KOPT-K1 (cell line): ENCODE measurements around the gene ALDH2.
"Not testable (repeated sequence)": the region's sequence is repeated elsewhere in the genome, so short reads cannot be mapped to it uniquely, and the experiment has no call there.

Source experiments
- H3K27ac ChIP-seq: fragments of 200-600 bp; sonication (generic); 2 replicates; pipeline ENCODE4 v1.5.1; 2016; ENCODE audit warnings: antibody characterized with exemption, mild to moderate bottlenecking, low read depth, low read length; ENCODE audit not compliant: poor library complexity, severe bottlenecking
- H3K36me3 ChIP-seq: fragments of 200-600 bp; sonication (generic); 2 replicates; pipeline ENCODE4 v1.5.1; 2017; ENCODE audit warnings: antibody characterized with exemption, mild to moderate bottlenecking, low read length, moderate library complexity; ENCODE audit not compliant: insufficient read depth
- H3K9me3 ChIP-seq: fragments of 200-600 bp; sonication (generic); 2 replicates; pipeline ENCODE4 v1.5.1; 2017; ENCODE audit warnings: antibody characterized with exemption, low read length, mild to moderate bottlenecking; ENCODE audit not compliant: insufficient read depth, poor library complexity, severe bottlenecking

ALDH2 gene

DNA sequence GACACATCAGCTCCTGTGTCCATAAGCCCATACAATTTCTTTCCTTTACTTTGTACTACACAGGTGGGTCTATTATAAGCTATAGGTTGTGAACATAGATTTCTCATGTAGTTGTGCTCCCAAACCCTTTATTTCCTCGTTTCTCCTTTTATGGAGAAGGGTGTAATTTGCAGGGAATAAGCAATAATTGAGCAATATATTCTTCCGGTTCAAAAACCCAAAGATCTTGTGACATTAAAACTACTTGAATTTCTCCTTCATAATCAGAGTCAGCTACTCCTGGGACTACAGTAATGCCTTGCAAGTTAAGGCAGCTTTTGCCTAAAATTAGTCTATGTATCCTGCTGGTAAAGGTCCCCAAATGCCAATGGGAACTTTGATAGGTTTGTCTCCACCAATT, 56.2 kb downstream of the ALDH2 start:
- H3K9me3 ChIP-seq, result peaks cover 3% of the 10 kb centered on the region
- no peak overlapping the region for H3K27ac ChIP-seq
- H3K36me3 ChIP-seq, result no peaks in the 10 kb centered on the region

DNA sequence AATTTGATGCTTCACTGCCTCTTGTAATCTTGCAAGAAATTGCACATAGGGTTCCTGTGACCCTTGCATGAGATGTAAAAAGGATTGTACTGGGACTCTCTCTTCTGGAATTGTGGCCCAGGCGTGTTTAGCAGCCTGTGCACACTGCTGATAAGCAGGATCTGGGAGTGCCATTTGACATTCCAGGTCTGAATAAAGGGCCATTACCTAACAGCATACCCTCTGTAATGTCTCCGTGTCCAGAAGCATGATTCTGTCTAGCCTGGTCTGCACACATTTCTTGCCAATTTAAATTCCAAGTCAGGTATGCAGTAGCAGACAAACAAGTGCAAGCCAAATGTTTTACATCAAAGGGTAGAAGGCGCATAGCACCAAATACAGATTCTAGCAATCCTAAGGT, 57.2 kb downstream of the ALDH2 start:
- no peaks in the 10 kb centered on the region for H3K36me3 ChIP-seq
- peaks cover 3% of the 10 kb centered on the region for H3K9me3 ChIP-seq
- H3K27ac ChIP-seq, result no peak overlapping the region

DNA sequence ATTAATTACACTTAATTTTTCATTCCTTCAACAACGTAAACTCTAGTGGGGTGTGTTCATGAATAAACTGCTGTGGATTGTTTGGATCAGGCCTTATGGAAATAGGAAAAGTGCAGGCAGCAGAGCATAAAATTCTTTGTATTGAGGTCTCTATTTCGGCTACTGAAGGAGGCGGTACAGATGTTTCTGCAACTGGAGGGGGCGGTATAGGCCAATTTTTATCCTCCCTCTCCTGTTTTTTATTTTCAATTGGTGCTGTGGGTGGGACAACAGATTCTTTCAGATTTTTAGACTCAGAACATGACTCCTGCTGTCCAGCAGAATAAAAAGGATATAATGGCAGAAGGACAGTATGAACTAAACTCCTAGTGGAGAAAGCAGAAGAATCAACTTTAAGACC, 57.6 kb downstream of the ALDH2 start:
- not testable (repeated sequence) for H3K36me3 ChIP-seq, H3K27ac ChIP-seq, H3K9me3 ChIP-seq

DNA sequence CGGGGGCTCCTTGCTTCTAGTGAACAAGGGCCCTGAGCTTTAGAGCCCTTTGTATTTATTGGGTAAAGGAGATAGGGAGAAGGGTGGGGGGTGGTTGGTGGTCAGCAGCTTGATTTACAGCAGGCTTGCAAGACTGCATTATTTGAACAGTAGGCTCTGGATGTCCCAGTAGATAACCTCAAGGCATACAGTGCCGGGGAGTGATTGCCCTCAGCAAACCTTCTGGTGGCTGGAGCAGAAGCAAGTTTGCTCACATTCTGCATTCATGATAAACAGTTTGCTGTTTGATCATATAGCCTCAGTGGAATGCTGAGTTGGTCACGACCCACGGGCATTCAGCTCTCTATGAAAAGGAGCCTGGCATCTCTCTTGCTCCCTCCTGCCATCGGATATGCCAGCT, 58.8 kb downstream of the ALDH2 start:
- H3K36me3 ChIP-seq, result no peaks in the 10 kb centered on the region
- peaks cover 3% of the 10 kb centered on the region for H3K9me3 ChIP-seq
- H3K27ac ChIP-seq, result no peak overlapping the region

DNA sequence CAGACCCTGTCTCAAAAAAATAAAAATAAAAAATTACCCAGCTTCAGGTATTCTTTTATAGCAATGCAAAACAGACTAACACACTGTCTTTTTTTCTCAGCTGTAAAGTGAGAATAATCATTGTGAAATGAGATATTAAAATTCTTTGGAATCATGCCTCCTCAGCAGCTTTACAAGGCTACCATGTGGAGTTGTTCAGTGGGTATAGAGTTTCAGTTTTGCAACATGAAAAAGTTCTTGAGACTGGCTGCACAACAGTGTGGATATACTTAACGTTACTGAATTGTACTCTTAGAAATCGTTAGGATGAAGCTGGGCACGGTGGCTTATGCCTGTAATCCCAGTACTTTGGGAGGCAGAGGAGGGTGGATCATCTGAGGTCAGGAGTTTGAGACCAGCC, 59.6 kb downstream of the ALDH2 start:
- no peak overlapping the region for H3K27ac ChIP-seq
- no peaks in the 10 kb centered on the region for H3K36me3 ChIP-seq
- H3K9me3 ChIP-seq, result no peaks in the 10 kb centered on the region

DNA sequence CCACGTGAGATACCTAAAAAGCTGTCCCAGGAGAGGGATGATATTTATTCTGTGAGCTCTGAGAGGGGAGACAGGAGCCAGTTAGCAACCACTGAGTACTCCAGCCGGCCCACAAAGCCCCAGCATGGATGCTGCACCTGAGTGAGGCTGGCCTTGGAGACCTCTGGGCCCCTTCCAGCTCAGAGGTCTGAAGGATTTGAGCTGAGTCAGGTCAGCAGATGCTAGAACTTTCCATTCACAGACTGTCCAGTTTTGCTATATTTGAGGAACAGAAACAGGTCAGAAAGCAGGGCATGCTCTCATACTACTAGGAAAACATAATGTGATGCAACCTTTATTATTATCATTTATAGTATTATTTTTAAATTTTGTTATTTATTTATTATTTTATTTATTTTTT, 60.3 kb downstream of the ALDH2 start:
- Histone ChIP-seq H3K27ac (no peak overlapping the region), H3K36me3 (no peaks in the 10 kb centered on the region), H3K9me3 (no peaks in the 10 kb centered on the region)

DNA sequence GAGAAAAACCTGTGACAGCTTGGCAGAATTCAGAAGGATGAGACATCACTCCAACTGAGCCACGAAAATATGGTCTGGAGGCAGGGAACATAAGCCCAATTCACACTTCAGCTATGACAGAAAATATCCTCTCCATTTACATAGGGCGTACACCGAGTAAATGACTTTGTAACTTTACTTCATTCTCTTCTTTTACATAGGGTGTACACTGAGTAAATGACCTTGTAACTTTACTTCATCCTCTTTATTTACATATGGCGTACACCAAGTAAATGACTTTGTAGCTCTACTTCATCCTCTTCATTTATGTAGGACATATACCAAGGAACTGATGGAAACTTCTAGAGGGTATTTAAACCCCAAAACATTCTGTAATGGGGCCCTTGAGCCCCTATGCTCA, 61.2 kb downstream of the ALDH2 start:
- H3K9me3 ChIP-seq, result no peaks in the 10 kb centered on the region
- H3K27ac ChIP-seq, result no peak overlapping the region
- H3K36me3 ChIP-seq, result no peaks in the 10 kb centered on the region

DNA sequence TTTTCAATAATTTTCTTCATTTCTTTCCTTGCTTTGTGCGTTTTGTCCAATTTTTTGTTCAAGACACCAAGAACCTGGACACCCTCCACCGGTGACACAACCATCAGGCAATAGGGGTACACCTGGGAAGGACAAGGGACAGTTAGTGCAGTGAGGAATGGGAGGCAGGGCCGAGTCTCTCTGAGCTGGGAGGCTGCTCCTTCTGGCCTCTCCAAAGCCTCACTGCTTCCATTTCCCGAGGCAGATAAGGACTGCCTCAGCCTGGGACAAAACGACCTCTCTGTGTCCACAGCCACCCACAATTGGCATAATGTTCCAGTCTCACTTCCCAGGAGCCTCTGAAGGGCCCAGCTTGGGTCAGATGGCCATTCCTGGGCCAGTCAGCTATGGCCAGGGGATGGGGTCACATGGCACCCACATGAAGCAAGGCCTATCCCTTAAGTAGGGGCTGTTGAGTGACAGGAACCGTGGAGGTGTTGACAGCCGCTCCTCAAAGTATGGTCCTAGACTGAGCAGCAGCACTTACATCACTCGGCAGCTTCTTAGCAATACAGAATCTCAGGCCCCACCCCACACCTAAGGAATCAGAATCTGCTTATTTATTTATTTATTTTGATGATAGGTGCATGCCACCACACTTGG, 61.7 kb downstream of the ALDH2 start:
- no peak overlapping the region for H3K27ac ChIP-seq
- no peaks in the 10 kb centered on the region for H3K36me3 ChIP-seq
- H3K9me3 ChIP-seq, result no peaks in the 10 kb centered on the region

DNA sequence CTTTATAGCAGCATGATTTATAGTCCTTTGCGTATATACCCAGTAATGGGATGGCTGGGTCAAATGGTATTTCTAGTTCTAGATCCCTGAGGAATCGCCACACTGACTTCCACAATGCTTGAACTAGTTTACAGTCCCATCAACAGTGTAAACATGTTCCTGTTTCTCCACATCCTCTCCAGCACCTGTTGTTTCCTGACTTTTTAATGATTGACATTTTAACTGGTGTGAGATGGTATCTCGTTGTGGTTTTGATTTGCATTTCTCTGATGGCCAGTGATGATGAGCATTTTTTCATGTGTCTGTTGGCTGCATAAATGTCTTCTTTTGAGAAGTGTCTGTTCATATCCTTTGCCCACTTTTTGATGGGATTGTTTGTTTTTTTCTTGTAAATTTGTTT, 62.9 kb downstream of the ALDH2 start:
- not testable (repeated sequence) for H3K36me3 ChIP-seq, H3K9me3 ChIP-seq, H3K27ac ChIP-seq

DNA sequence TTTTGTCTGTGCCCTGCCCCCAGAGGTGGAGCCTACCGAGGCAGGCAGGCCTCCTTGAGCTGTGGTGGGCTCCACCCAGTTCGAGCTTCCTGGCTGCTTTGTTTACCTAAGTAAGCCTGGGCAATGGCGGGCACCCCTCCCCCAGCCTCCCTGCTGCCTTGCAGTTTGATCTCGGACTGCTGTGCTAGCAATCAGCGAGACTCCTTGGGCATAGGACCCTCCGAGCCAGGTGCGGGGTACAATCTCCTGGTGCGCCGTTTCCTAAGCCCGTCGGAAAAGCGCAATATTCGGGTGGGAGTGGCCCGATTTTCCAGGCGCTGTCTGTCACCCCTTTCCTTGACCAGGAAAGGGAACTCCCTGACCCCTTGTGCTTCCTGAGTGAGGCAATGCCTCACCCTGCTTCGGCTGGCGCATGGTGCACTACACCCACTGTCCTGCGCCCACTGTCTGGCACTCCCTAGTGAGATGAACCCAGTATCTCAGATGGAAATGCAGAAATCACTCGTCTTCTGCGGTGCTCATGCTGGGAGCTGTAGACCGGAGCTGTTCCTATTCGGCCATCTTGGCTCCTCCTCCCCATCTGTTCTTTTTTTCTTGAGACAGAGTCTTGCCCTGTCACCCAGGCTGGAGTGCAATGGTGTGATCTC, 68.1 kb downstream of the ALDH2 start:
- H3K9me3 ChIP-seq, H3K27ac ChIP-seq: not testable (repeated sequence)
- H3K36me3 ChIP-seq, result peaks cover 16% of the 10 kb centered on the region

DNA sequence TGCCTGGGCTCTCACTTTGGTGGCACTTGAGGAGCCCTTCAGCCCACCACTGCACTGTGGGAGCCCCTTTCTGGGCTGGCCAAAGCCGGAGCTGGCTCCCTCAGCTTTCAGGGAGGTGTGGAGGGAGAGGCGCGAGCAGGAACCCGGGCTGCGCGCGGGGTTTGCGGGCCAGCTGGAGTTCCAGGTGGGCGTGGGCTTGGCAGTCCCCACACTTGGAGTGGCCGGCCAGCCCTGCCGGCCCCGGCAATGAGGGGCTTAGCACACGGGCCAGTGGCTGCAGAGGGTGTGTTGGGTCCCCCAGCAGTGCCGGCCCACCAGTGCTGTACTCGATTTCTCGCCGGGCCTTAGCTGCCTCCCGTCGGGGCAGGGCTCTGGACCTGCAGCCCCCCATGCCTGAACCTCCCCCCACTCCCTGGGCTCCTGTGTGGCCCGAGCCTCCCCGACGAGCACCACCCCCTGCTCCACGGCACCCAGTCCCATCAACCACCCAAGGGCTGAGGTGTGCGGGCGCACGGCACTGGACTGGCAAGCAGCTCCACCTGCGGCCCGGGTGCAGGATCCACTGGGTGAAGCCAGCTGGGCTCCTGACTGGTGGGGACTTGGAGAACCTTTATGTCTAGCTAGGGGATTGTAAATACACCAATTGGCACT, 68.9 kb downstream of the ALDH2 start:
- H3K27ac ChIP-seq, H3K9me3 ChIP-seq: not testable (repeated sequence)
- peaks cover 23% of the 10 kb centered on the region for H3K36me3 ChIP-seq

DNA sequence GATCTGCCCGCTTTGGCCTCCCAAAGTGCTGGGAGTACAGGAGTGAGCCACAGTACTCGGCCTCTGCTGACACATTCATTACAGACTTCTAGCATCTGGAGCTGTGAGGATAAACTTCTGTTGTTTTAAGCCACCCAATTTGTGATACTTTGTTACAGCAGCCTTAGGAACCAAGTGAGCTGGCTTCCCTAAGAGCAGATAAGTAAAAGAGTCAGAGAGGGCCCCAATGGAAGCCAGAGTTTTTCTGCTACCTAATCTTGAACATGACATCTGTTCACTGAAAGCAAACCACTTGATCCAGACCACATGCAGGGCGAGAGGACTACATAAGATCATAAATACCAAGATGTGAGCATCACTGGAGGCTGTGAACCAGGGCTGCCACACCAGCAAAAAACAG, 71.6 kb downstream of the ALDH2 start:
- H3K36me3 ChIP-seq, result peaks cover 23% of the 10 kb centered on the region
- H3K9me3 ChIP-seq, result no peaks in the 10 kb centered on the region
- H3K27ac ChIP-seq, result no peak overlapping the region

DNA sequence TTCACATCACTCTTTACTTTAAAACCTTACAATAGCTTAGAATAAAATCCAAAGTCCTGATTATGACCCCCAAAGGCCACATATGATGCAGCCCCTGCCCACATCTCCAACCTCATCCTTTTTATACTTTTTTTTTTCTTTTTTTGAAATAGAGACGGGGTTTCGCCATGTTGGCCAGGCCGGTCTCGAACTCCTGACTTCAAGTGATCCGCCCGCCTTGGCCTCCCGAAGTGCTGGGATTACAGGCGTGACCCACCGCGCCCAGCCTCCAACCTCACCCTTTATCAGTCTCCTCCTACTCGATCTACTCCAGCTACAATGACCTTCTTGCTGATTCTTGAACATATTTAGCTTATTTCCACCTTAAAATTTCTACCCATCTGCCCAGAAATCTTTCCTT, 74.1 kb downstream of the ALDH2 start:
- H3K36me3 ChIP-seq, result peaks cover 42% of the 10 kb centered on the region
- H3K9me3 ChIP-seq, result no peaks in the 10 kb centered on the region
- peak overlapping the region; percentile 85 for H3K27ac ChIP-seq

DNA sequence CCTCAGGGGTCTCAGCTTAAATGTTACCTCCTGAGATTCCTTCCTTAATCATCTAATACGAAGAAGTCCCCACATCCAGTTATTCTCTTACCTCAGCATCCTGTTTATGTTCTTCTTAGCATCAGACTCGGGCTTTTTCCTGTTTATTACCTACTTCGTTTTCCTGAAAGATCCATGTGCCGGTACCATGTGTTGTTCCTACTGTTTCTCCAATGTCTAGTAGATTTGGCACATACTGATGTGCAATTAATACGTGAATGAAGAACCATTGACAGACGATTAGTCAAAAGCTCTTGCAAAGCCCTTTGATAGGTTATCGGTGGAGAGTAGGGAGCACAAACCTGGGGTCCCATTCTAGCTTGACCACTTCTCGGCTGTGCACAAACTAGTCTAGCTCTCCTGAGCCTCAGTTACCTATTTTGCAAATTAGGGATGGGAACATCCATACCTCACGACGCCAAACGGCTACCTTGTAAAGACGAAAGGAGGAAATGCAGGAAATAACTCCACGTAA, 74.6 kb downstream of the ALDH2 start:
- H3K36me3 ChIP-seq, result peaks cover 47% of the 10 kb centered on the region
- no peaks in the 10 kb centered on the region for H3K9me3 ChIP-seq
- peak overlapping the region; percentile 85 for H3K27ac ChIP-seq

DNA sequence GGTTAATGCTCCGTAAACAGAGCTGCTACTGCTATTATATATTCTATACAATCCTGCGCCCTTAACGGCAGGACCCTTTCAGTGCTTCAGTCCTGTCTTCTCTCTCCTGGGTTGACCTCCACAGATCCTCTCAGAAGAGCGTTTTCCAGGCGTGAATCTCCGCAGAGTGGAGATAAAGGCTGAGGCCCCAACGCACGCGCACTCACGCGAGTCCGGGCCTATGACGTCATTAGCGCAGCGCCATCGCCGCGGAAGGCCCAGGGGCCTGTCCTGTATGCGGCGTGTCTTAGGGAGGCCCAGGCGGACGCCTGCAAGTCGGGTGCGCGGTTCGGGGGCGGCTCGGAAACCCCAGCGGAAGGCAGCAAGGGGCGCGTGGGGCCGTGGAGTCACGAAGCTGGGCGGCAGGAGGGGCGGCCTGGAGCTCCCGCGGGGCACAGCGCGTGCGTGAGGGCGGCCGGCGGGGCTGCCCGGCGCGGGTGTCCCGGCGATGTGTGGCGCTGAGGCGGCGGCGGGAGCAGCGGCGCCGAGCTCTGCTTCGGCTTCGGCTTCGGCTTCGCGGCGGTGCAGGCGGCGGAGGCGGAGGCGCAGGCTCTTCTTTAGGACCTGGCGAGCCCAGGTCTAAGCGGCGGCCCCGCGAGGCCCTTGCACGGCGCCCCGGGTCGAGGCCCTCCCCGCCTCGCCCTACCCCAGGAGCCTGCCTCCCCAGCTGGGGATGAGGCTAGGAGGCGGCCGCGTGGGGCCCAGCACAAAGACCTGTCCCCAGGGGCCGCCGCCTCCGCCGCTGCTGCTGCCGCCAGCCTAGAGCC, 75.2 kb downstream of the ALDH2 start, which contains the start of gene MAPKAPK5:
Gene MAPKAPK5 (plus strand): TSS at position 479 of the 806 bp plus-strand sequence. CDS start 506 bp downstream, outside the sequence.
- Histone ChIP-seq H3K9me3 (no peaks in the 10 kb centered on the region), H3K27ac (peak within 1 kb of the TSS; percentile 85), H3K36me3 (peaks cover 53% of the 10 kb centered on the region)
